HG03558 (cell line): ENCODE data around the gene HMGB2.

Experiments used
- ATAC-seq: cut with Tn5 transposase; IDR thresholded peaks from one replicate; pipeline ENCODE4 v1.9.1; 2021; ENCODE audit warnings: moderate number of reproducible peaks; ENCODE audit not compliant: unreplicated experiment; ENCODE audit errors: extremely low read depth

HMGB2 gene

DNA sequence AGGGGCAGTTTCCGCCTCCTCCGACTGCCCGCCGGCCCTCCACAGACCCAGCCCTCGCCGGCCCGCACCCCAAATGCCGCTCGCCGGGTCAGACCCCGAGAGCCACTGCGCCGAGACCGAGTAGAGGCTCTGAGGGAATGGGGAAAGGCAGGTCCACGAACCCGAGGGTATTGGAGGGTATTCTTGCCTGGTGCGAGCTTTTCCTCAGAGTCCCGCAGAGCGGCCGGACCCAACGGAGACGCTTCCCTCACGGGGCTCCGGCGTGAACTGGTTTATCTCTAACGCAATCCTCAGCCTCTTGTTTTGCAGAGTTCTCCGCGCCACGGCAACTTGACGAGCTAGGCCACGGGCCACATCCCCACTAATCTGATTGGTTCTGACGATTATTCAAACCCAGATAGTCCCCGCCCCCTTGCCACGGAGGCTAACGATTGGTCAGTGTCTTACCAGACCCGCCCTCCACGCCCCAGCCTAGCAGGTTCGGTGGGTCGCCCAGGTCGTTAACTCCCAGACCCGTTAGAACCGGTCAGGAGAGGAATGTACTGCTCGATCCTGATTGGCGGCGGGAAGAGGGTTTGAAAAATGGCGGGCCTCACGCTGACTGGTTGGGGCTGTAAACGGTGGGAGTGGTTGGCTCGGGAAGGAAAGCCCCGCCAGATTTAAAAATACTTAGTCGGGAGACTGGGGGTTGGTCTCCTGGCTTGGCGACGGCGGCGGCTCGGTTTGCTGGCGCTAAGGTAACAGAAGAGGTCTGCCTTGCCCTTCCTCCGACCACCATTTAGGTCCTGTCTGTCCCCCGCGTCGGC is at the start of gene HMGB2:
HMGB2 (minus strand) TSS at position 274 of the 806 bp plus-strand sequence. CDS start 709 bp downstream, outside the sequence.
- ATAC-seq: peak; percentile 81

DNA sequence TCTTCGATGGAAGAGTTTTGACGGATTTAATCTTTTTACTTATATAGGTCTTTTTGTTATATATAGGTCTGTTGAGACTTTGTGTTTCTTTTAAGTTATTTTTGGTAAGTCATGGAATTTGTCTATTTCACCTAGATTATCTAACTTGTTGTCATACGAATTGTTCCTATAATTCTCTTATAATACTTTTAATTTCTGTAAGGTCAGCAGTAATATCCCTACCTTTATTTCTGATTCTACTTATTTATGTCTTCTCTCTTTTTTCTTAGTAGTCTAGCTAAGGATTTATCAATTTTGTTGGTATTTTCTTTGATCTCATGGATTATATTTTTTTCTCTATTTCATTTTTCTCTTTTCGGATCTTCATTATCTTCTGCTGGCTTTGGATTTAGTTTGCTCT is 48.2 kb upstream of the HMGB2 start:
- no peak for ATAC-seq

DNA sequence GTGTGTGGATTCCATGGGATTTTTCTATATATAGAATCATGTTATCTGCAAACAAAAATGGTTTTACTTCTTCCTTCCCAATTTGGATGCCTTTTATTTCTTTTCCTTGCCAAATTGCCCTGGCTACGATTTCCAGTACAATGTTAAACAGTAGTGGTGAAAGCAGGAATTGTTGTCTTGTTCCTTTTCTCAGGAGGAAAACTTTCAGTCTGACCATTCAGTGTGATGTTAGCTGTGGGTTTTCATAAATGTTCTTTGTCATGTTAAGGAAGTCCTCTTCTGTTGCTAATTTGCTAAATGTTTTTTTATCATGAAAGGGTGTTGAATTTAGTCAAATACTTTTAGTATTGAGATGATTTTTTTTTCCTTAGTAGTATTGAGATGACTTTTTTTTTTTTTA is 47.5 kb upstream of the HMGB2 start:
- ATAC-seq: no peak

DNA sequence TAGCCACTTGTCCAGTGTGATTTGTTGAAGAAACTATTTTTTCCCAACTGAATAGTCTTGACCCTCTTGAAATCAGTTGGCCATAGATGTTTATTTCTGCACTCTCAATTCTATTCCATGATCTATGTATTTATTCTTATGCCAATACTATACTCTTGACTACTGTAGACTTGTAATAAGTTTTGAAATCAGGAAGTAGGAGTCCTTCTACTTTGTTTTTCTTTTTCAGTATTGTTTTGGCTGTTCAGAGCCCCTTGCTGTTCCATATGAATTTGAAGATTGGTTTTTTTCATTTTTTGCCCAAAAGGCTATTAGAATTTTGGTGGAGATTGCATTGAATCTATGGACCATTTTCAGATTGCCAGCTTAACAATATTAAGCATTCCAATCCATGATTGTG is 46.8 kb upstream of the HMGB2 start:
- ATAC-seq: no peak

DNA sequence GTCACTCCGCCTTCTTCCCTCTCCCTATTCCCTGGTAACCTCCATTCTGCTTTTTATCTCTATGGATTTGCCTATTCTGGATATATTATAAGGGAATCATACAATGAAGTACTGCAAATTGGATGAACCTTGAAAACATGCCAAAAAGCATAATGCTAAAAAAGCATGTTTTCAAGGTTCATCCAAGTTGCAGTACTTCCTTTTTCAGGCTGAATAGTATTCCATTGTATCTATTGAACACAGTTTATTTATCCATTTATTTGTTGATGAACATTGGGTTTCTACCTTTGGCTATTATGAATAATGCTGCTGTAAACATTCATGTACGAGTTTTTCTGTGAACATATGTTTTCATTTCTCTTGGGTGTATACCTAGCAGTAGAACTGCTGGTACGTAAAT is 45.8 kb upstream of the HMGB2 start:
- ATAC-seq: no peak

DNA sequence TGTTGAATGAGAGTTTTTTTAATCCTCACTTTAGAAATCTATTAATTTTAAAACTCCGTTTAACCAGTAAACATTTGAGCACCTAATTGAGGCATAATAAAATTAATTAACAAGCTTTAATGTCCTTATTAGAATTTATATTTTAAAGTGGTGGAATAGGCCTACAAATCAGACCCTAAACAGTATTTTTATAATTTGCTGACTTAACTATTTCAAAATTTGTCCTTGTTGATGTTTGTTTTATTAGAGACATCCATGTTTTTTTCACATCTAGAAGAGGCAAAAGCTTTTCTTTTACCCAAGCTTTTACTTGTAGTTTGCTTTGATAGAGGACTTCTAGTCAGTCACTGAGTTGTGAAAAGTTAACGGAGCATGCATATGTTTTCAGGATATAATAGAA is 40.4 kb upstream of the HMGB2 start:
- no peak for ATAC-seq

DNA sequence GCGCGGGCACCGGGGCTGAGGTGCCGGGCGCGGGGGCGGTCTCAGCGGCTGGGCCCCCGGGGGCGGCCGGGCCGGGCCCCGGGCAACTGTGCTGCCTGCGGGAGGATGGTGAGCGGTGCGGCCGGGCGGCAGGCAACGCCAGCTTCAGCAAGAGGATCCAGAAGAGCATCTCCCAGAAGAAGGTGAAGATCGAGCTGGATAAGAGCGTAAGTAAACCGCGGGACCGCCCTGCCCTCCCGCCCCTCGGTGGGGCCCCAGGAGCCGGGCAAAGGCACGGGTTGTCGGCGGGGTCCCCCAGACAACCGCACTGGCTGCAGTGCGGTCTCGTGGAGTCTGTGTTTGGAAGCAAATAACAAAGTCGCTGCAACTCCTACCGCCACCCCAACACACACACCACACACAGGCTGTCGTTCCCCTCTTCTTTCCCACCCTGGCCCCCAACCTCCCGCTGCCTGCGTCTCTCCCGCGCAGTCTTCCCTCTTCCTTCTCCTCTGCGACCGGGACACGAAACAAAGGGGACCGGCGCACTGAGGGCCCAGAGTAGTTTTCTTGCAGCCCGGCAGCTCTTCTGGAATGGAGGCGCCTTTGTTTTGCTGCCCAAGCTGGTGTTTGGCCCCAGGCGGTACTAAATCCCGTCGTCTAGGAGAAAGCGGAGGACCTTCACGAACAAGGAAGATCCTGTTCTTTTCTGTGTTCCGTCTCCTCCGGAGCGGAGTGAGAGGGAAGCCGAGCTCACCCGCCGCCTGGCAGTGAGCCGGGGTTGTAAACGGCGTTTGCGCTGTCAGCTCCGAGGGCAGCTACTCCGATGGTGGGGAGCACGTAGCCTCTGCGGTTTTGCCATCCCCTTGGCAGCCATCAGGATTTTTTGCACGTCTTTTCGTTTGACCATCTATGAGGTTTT is 37.4 kb upstream of the HMGB2 start:
- ATAC-seq: peak; percentile 4

DNA sequence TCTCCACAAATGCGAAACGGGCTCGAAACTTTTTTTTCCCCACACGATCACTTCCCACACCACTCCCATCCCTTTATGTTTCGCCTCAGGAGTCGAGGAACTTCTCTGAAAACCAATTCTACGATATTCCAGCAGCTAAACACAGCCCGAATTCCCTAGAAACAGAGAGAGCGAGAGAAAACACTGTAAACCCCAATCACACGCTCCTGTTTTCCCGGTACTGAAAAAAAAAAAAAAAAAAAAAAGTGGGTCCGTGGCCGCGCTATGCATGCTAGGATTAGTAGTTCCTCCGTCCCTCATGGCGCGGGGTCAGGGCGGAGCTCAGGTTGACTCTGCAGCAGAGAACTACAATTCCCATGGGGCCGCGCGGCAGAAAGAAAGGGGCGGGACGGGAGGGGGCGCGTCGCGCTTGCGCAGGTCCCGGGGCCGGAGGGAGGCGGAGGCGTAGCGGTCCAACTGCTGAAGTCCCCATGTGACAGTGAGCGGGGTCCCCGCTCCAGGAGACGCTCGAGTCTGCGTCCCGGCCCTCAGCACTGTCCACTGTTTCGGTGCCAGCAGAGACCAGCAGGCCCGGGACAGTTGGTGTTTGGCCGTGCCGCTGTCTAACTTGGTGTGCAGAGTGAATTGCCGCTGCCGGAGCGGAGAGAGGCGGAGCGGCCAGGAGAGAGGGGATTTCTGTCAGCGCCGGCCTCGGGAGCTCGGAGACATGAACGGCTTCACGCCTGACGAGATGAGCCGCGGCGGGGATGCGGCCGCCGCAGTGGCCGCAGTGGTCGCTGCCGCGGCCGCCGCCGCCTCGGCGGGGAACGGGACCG is 36.5 kb upstream of the HMGB2 start, which contains the start of gene SAP30:
SAP30 (plus strand) TSS at position 478 of the 815 bp plus-strand sequence; CDS start at position 707, 229 bp downstream.
- ATAC-seq: peak; percentile 44

DNA sequence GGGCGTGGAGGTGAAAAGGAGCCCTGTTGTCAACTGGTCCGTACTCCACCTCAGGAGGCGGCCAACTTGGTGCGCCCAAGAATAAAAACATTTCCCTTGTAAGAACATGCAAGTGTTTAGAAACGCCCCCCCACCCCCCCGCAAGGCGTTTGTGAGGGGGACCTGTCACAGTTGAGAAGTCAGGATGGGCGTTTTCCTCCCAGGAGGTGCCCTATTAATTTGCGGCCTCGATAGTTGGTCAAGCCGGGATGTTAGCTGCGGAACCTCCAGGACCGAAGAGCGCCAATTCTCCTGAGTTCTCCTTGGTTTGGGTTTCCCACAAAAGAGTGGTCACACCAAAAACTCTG is 35.9 kb upstream of the HMGB2 start:
- no peak for ATAC-seq

DNA sequence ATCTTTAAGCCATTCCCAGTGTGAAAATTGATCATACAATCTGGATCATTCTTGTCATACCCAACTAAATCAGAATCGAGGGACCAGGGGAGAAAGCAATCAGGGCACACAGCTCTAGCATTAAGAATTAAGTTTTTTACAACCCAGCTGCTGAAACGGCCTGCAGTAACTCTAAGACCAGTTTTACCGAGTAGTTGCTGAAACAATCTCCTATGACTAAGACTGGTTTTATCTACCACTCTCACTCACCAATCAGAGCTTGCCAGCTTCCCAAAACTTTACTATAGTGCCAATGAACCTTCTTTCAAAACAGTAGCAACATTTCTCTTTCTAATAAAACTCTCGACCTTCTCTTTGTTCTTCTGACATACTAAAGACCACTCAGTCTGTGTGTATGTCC is 33.8 kb upstream of the HMGB2 start:
- ATAC-seq: no peak

DNA sequence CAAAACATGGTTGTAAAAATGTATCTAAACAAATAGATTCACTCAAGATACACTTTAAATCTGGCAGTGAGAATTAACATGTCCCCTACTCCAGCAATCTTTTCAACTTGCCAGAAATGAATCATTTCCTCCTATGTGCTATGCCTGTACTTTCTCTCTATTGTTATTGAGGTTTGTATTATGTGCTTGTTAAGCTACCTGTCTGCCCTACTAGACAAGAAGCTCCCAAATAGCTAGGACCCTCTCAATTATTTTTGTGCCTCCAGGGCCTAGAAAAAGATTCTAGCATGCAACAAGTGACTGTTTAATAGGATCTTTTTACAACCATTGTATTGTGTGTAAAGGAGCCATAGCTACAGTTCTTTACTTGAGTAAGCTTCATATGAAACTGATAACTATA is 33.1 kb upstream of the HMGB2 start:
- peak; percentile 22 for ATAC-seq

DNA sequence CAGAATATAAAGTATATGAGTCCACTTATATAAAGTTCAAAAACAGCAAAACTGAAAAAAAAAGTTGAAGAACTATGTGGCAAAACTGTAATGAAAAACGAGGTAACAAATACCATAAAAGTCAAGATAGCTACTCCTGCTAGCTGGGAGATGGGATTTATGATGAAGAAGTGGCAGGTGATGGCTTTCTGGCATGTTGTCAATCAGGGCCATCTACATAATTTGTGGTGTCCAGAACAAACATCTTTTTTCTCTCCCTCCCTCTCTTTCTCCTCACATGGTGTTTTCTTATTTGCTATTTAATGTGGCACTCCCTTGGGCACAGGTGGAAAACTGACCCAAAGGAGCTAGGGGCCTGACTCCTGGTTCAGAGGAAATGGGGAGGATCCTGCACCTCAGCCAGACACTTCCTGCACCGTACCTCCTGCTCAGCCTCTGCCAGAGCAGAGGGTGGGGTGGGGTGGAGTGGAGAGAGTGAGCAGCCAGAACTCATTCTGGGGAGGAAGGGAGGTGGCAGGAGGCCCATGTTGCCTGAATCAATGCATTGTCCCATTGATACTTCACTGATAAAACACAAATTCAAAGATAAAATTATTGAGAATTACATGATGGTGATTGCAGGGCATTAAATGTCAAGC is 31.3 kb upstream of the HMGB2 start:
- no peak for ATAC-seq

DNA sequence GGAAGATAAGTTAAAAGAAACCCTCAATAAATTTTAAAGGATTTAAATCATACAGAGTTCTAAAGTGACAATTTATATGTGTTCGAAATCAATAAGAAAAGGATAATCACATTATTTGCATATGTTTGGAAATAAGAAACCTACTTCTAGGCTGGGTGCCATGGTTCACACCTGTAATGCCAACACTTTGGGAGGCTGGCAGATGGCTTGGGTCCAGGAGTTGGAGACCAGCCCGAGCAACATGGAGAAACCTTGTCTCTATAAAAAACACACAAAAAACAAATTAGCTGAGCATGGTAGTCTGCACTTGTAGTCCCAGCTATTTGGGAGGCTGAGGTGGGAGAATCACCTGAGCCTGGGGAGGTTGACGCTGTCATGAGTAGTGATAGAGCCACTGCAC is 28.5 kb upstream of the HMGB2 start:
- no peak for ATAC-seq

DNA sequence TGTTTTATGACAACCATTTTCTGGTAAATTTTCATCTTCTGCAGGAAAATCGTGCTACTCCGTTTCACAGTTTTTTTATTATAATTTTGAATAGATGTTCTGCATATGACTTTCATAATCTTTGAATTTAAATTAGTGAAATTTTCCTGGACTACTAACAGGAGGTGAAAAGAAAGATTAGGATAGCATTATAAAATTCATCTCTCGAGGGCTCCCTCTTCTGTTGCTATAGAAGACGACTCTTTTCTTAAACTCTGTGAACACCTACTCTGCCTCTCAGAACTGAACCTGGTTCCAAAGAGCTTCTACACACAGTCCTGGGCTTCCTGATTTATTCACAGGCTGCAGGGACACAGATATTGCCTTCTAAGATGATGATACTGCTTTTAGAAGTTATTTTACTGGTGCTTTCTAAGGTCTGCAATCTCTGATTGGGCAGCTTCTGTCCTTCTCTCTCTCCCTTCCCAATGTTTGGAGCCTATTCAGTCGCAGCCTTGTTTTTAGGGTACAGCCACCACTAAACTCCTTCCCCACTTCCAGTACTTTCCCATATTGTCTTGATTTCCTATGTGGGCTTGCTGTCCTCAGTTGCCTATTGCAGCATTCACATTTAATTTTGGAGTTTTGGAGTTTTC is 26.5 kb upstream of the HMGB2 start:
- ATAC-seq: no peak

DNA sequence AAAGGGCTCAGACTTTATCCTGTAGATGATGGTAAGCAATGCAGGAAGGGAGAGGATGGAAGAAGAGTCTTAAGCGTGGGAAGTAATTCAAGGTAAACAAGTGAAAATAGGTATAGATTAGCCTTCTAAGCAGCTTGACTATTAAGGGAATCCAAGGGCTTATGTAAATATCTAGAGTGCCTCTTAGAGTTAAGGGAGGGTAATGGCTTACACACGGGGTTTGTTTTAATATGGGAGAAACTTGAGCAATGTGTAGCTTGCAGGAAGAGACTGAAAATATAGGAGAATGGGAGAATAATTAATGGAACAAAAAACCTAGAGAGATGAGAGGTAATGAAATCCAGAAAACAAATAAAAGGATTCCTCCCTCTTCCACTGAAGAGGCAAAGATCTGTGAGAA is 23.8 kb upstream of the HMGB2 start:
- ATAC-seq: no peak

DNA sequence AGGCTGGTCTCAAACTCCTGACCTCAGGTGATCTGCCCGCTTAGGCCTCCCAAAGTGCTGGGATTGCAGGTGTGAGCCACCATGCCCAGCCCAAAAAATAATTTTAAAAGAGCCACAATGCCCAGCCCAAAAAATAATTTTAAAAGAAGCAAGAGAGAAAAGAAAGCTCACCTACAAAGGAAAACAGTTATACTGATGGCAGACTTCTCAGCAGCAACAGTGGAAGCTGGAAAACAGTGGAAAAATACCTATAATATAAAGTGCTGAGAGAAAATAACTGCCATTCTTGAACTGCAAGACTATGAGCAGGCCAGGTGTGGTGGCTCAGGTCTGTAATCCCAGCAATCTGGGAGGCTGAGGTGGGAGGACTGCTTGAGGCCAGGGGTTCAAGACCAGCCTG is 13.3 kb upstream of the HMGB2 start:
- no peak for ATAC-seq

DNA sequence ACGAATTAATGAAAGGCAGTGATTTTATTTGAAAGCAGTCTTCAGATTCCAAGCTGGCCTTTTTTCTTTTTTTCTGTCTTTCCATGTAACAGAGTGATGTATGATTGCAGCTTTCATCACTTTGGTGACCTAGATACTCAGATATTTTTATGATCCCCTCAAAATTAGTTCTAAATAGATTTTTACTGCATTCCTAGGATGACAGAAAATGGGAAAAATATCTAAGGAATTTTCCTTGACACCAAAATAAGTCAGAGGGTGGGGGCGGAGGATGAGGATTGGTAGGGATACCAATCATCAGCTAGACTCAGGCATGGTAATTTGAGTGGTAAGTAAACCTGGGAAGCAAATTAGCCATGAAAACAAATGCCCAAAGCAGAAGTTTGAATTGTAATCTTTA is 11.9 kb upstream of the HMGB2 start:
- no peak for ATAC-seq

DNA sequence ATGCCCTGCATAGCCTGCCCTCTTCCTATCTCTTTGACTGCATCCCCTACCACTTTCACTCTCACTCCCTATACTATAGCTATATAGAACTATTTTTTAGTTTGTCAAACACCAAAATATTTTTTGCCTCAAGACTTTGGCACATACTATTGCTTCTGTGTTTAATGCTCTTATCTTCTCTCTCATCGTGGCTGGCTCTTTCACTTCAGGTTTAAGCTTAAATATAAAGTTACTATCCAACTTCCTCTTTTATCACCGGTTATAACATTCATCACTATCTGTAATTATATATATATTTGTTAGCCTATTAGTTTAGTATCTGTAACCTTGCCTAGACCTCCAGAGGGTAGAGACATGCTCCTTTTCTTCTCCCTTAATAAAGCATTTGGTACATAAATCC is 11.5 kb upstream of the HMGB2 start:
- no peak for ATAC-seq

DNA sequence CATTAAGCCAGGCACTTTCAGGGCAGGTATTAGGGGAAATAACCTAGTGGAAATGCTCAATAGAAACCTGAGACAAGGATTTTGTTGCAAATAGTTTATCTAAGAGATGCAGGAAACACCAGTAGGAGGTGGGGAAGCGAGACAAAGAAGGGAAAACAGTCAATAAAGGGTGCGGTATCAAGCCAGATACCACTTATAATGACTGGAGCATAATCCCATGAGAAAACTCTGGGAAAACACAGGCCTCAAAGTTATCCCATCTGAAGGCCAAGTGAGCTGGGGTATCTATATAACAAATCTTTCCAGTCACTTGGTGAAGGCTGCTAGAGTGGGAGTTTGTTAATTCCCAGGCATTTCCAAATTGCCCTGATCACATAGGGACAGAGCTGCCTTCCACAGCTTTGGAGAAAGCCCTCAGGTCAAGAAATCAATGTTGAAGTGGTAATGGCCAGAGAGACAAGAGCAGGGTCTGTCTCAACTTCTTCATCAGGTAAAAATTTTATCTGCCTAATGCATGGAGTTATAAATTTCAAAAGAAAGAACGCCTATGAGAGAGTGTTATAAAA is 9.8 kb upstream of the HMGB2 start:
- ATAC-seq: no peak
